TTC549 (cell line): Measurements from ENCODE around the gene GNAI3.
"Not testable (repeated sequence)": the region's sequence is repeated elsewhere in the genome, so short reads cannot be mapped to it uniquely, and the experiment has no call there.

Source experiments
- FAIRE-seq: peaks from 2 replicates; lab custom pipeline; 2012; peaks lifted over from hg19 to GRCh38; lab: Jason Lieb, UNC

GNAI3 gene

GRCh38 chr1:109637446-109637845 is 89.0 kb downstream of the GNAI3 start:
- no peak for FAIRE-seq

GRCh38 chr1:109639063-109639840 is 90.8 kb downstream of the GNAI3 start:
- FAIRE-seq: no peak

GRCh38 chr1:109639841-109640184 is 91.4 kb downstream of the GNAI3 start:
- FAIRE-seq: no peak

GRCh38 chr1:109640285-109640865 is 92.0 kb downstream of the GNAI3 start:
- no peak for FAIRE-seq

- no peak for FAIRE-seq
These were observed 92.8 kb downstream of the GNAI3 start for GRCh38 chr1:109641078-109641740.

GRCh38 chr1:109641861-109642260 is 93.4 kb downstream of the GNAI3 start:
- FAIRE-seq: no peak

- no peak for FAIRE-seq
These were observed 94.2 kb downstream of the GNAI3 start for GRCh38 chr1:109642626-109643025.

- no peak for FAIRE-seq
These were observed 95.2 kb downstream of the GNAI3 start for GRCh38 chr1:109643385-109644230.

GRCh38 chr1:109644670-109645069 is 96.3 kb downstream of the GNAI3 start:
- no peak for FAIRE-seq

GRCh38 chr1:109649491-109649914 is 101.1 kb downstream of the GNAI3 start:
- peak; percentile 83 for FAIRE-seq

- no peak for FAIRE-seq
These were observed 102.2 kb downstream of the GNAI3 start for GRCh38 chr1:109650609-109651008.

GRCh38 chr1:109652402-109652801 is 104.0 kb downstream of the GNAI3 start:
- FAIRE-seq: no peak

- FAIRE-seq: no peak
These were observed 104.9 kb downstream of the GNAI3 start for GRCh38 chr1:109653306-109653705.

GRCh38 chr1:109654519-109654918 is 106.1 kb downstream of the GNAI3 start:
- FAIRE-seq: no peak

- FAIRE-seq: no peak
These were observed 107.5 kb downstream of the GNAI3 start, which contains the start of gene GSTM4 for GRCh38 chr1:109655615-109656519. GSTM4 (plus strand) TSS chr1:109656099; CDS start chr1:109656390, 291 bp downstream.

GRCh38 chr1:109657395-109657794 is 109.0 kb downstream of the GNAI3 start:
- no peak for FAIRE-seq

- FAIRE-seq: no peak
These were observed 109.6 kb downstream of the GNAI3 start for GRCh38 chr1:109657970-109658369.

GRCh38 chr1:109658533-109659042 is 110.2 kb downstream of the GNAI3 start:
- FAIRE-seq: no peak

- no peak for FAIRE-seq
These were observed 110.7 kb downstream of the GNAI3 start for GRCh38 chr1:109659145-109659544.

GRCh38 chr1:109659997-109660690 is 111.7 kb downstream of the GNAI3 start:
- no peak for FAIRE-seq

- not testable (repeated sequence) for FAIRE-seq
These were observed 112.2 kb downstream of the GNAI3 start for GRCh38 chr1:109660691-109661026.
